Calu3 (cell line): ENCODE results near the gene CHD3. TPM values are rescaled to one million over a fixed set of nuclear protein-coding genes. Genes with fewer than 3 reads are reported as not detected.
A peak's percentile ranks its signal among the peaks of the same experiment; 100 is the strongest.

ENCODE experiments used
- BruUV-seq: library from RNA; stranded (reverse); fragments of 400-500 nt; replicated peaks from 2 replicates; lab custom pipeline; 2021; lab: Mats Ljungman, UMichigan
- CTCF ChIA-PET: fragments of 300-600 bp; sonication (Branson Sonifier 250); formaldehyde crosslinking; loops from one replicate; lab custom pipeline; 2022; ENCODE audit warnings: antibody characterized with exemption; lab: Charles Lee
- DNase-seq: peaks from one replicate; pipeline ENCODE4 v3.0.0; 2022
- H3K27ac Mint-ChIP-seq: one replicate; pipeline ENCODE4 v1.8.0; 2022; ENCODE audit warnings: mixed read lengths; ENCODE audit not compliant: unreplicated experiment
- H3K27me3 Mint-ChIP-seq: one replicate; pipeline ENCODE4 v1.8.0; 2022; ENCODE audit warnings: mixed read lengths; ENCODE audit not compliant: unreplicated experiment
- H3K36me3 Mint-ChIP-seq: one replicate; pipeline ENCODE4 v1.8.0; 2022; ENCODE audit warnings: mild to moderate bottlenecking, moderate library complexity, mixed read lengths; ENCODE audit not compliant: insufficient read depth, unreplicated experiment
- H3K4me1 Mint-ChIP-seq: one replicate; pipeline ENCODE4 v1.8.0; 2022; ENCODE audit warnings: mild to moderate bottlenecking, low read depth, mixed read lengths; ENCODE audit not compliant: unreplicated experiment
- H3K4me3 Mint-ChIP-seq: one replicate; pipeline ENCODE4 v1.8.0; 2022; ENCODE audit warnings: mild to moderate bottlenecking, low read depth, moderate library complexity, mixed read lengths; ENCODE audit not compliant: unreplicated experiment
- H3K9me3 Mint-ChIP-seq: one replicate; pipeline ENCODE4 v1.8.0; 2022; ENCODE audit warnings: low read depth, mixed read lengths; ENCODE audit not compliant: unreplicated experiment
- CTCF ChIP-seq: fragments of 200-600 bp; IDR thresholded peaks from one replicate; pipeline ENCODE4 v1.8.0; 2022; ENCODE audit warnings: antibody characterized with exemption; ENCODE audit not compliant: unreplicated experiment
- intact Hi-C: fragments of 100-400 bp; cut with micrococcal nuclease; formaldehyde crosslinking; loops from one replicate; pipeline ENCODE4 v1.10.0; 2022; ENCODE audit not compliant: unreplicated experiment
- total RNA-seq: library from RNA; stranded (reverse); gene quantifications from 2 replicates; pipeline ENCODE4 v1.2.3, GENCODE V29; 2022

Gene CHD3
- total RNA-seq, 1 experiment from 2014 or later: 116 TPM

GRCh38 chr17:7856811-7857712 lies 31.5 kb upstream of the CHD3 start, which contains the start of gene NAA38:
TSS of gene NAA38 (minus strand) at chr17:7857559. CDS start at chr17:7857463, 96 bp downstream.
- DNase-seq: peak; percentile 91
- H3K27me3 Mint-ChIP-seq: no peaks in the 10 kb centered on the region
- CTCF ChIA-PET: interaction anchor here (0.5 to 1.1 kb wide), 9 partner anchors 12 to 237 kb away, joined by 3 to 6 read pairs (median 4); partner anchors contain the start of gene KDM6B
- no peak for TF ChIP-seq CTCF
- intact Hi-C loops: loop anchor here (1.0 to 10.0 kb wide), 4 partner anchors 14 to 132 kb away; no protein-coding TSS in a partner anchor
- no peaks in the 10 kb centered on the region for H3K4me1 Mint-ChIP-seq
- H3K36me3 Mint-ChIP-seq: peaks cover 14% of the 10 kb centered on the region
- BruUV-seq: TSS peak; percentile 96
- no peak within 1 kb of the TSS for H3K27ac Mint-ChIP-seq
- no peak within 1 kb of the TSS for H3K4me3 Mint-ChIP-seq
- H3K9me3 Mint-ChIP-seq: no peaks in the 10 kb centered on the region

- peaks cover 7% of the 10 kb centered on the region for H3K36me3 Mint-ChIP-seq
- intact Hi-C loops: loop anchor here (1.0 to 10.0 kb wide), 4 partner anchors 15 to 131 kb away; no protein-coding TSS in a partner anchor
- H3K4me3 Mint-ChIP-seq: no peak within 1 kb of the TSS
- peak; percentile 78 for DNase-seq
- no TSS peak for BruUV-seq
- H3K9me3 Mint-ChIP-seq: no peaks in the 10 kb centered on the region
- no peak within 1 kb of the TSS for H3K27ac Mint-ChIP-seq
- no peaks in the 10 kb centered on the region for H3K27me3 Mint-ChIP-seq
- no peak for TF ChIP-seq CTCF
- CTCF ChIA-PET: interaction anchor here (0.7 to 1.1 kb wide), 7 partner anchors 13 to 238 kb away, joined by 3 to 5 read pairs (median 4); partner anchors contain the start of gene KDM6B
- peaks cover 7% of the 10 kb centered on the region for H3K4me1 Mint-ChIP-seq
Measured at GRCh38 chr17:7857713-7858521, 30.7 kb upstream of the CHD3 start, which contains the start of gene CYB5D1. TSS of gene CYB5D1 (plus strand) at chr17:7858003. CDS start at chr17:7858135, 132 bp downstream.

- no TSS peak for BruUV-seq
- intact Hi-C loops: loop anchor here (10.0 kb wide), 1 partner anchor 114 kb away; no protein-coding TSS in a partner anchor
- peaks cover 9% of the 10 kb centered on the region for H3K4me1 Mint-ChIP-seq
Measured at GRCh38 chr17:7858522-7858810, 30.1 kb upstream of the CHD3 start.

More at GRCh38 chr17:7858522-7858810, 30.1 kb upstream of the CHD3 start:
- Mint-ChIP-seq H3K27ac (no peak overlapping the region), H3K4me3 (no peak overlapping the region), H3K9me3 (no peaks in the 10 kb centered on the region), H3K36me3 (peaks cover 4% of the 10 kb centered on the region), H3K27me3 (no peaks in the 10 kb centered on the region)
- no peak for TF ChIP-seq CTCF
- DNase-seq: peak; percentile 57
- CTCF ChIA-PET: no interaction called here
